ENCODE data around the gene MACIR. TPM values are rescaled to one million over a fixed set of nuclear protein-coding genes. Genes with fewer than 3 reads are reported as not detected.
"Not testable (repeated sequence)": the region's sequence is repeated elsewhere in the genome, so short reads cannot be mapped to it uniquely, and the experiment has no call there.

Gene MACIR
- total RNA-seq (2012; rRNA removed) = 7.1 and 8.7 TPM in 2 replicates

GRCh38 chr5:103258368-103258956 is at the start of gene MACIR:
Gene MACIR, plus strand, starts transcription at chr5:103258763. Its CDS starts 17,157 bp downstream, at chr5:103275920.
- Histone ChIP-seq H3K4me1 (ENCODE audit: control insufficient read depth, insufficient read depth, low read length) (peaks cover 21% of the 10 kb centered on the region), H3K36me3 (ENCODE audit: insufficient read depth, low read length) (no peaks in the 10 kb centered on the region), H3K9me3 (replicated peaks; ENCODE audit: low read length) (no peaks in the 10 kb centered on the region), H3K27me3 (ENCODE audit: control insufficient read depth, insufficient read depth, low read length) (no peaks in the 10 kb centered on the region), H3K9ac (ENCODE audit: low read depth, low read length) (peak within 1 kb of the TSS; percentile 95), H3K4me2 (ENCODE audit: low read length) (peak within 1 kb of the TSS; percentile 84), H3K4me3 (ENCODE audit: low read length) (peak within 1 kb of the TSS; percentile 100)

- no peaks in the 10 kb centered on the region for H3K9me3 ChIP-seq (replicated peaks; ENCODE audit: low read length)
- H3K4me3 ChIP-seq (ENCODE audit: low read length) = no peak overlapping the region
- H3K4me2 ChIP-seq (ENCODE audit: low read length) = no peak overlapping the region
- peaks cover 6% of the 10 kb centered on the region for H3K36me3 ChIP-seq (ENCODE audit: insufficient read depth, low read length)
- no peaks in the 10 kb centered on the region for H3K27me3 ChIP-seq (ENCODE audit: control insufficient read depth, insufficient read depth, low read length)
- peaks cover 11% of the 10 kb centered on the region for H3K4me1 ChIP-seq (ENCODE audit: control insufficient read depth, insufficient read depth, low read length)
- H3K9ac ChIP-seq (ENCODE audit: low read depth, low read length) = no peak overlapping the region
Measured at GRCh38 chr5:103209065-103209464, 49.5 kb upstream of the MACIR start.

GRCh38 chr5:103210952-103211351 is 47.6 kb upstream of the MACIR start:
- Histone ChIP-seq H3K4me3 (ENCODE audit: low read length) (no peak overlapping the region), H3K27me3 (ENCODE audit: control insufficient read depth, insufficient read depth, low read length) (no peaks in the 10 kb centered on the region), H3K9me3 (replicated peaks; ENCODE audit: low read length) (no peaks in the 10 kb centered on the region), H3K9ac (ENCODE audit: low read depth, low read length) (no peak overlapping the region), H3K4me1 (ENCODE audit: control insufficient read depth, insufficient read depth, low read length) (peaks cover 14% of the 10 kb centered on the region), H3K36me3 (ENCODE audit: insufficient read depth, low read length) (peaks cover 6% of the 10 kb centered on the region), H3K4me2 (ENCODE audit: low read length) (no peak overlapping the region)

GRCh38 chr5:103211576-103212561 is 46.7 kb upstream of the MACIR start:
- Histone ChIP-seq H3K9ac (ENCODE audit: low read depth, low read length) (no peak overlapping the region), H3K4me1 (ENCODE audit: control insufficient read depth, insufficient read depth, low read length) (peaks cover 18% of the 10 kb centered on the region), H3K4me3 (ENCODE audit: low read length) (no peak overlapping the region), H3K4me2 (ENCODE audit: low read length) (no peak overlapping the region), H3K36me3 (ENCODE audit: insufficient read depth, low read length) (peaks cover 2% of the 10 kb centered on the region), H3K9me3 (replicated peaks; ENCODE audit: low read length) (no peaks in the 10 kb centered on the region), H3K27me3 (ENCODE audit: control insufficient read depth, insufficient read depth, low read length) (no peaks in the 10 kb centered on the region)

- H3K4me3 ChIP-seq (ENCODE audit: low read length) = no peak overlapping the region
- no peaks in the 10 kb centered on the region for H3K27me3 ChIP-seq (ENCODE audit: control insufficient read depth, insufficient read depth, low read length)
- no peaks in the 10 kb centered on the region for H3K36me3 ChIP-seq (ENCODE audit: insufficient read depth, low read length)
- H3K9me3 ChIP-seq (replicated peaks; ENCODE audit: low read length) = no peaks in the 10 kb centered on the region
- H3K4me2 ChIP-seq (ENCODE audit: low read length) = no peak overlapping the region
- H3K9ac ChIP-seq (ENCODE audit: low read depth, low read length) = no peak overlapping the region
- H3K4me1 ChIP-seq (ENCODE audit: control insufficient read depth, insufficient read depth, low read length) = peaks cover 11% of the 10 kb centered on the region
Measured at GRCh38 chr5:103216137-103216536, 42.4 kb upstream of the MACIR start.

GRCh38 chr5:103216697-103217096 is 41.9 kb upstream of the MACIR start:
- Histone ChIP-seq H3K4me2 (ENCODE audit: low read length) (no peak overlapping the region), H3K36me3 (ENCODE audit: insufficient read depth, low read length) (no peaks in the 10 kb centered on the region), H3K27me3 (ENCODE audit: control insufficient read depth, insufficient read depth, low read length) (no peaks in the 10 kb centered on the region), H3K9ac (ENCODE audit: low read depth, low read length) (no peak overlapping the region), H3K4me3 (ENCODE audit: low read length) (no peak overlapping the region), H3K9me3 (replicated peaks; ENCODE audit: low read length) (no peaks in the 10 kb centered on the region), H3K4me1 (ENCODE audit: control insufficient read depth, insufficient read depth, low read length) (peaks cover 11% of the 10 kb centered on the region)

GRCh38 chr5:103217101-103217500 is 41.5 kb upstream of the MACIR start:
- no peak overlapping the region for H3K4me3 ChIP-seq (ENCODE audit: low read length)
- H3K9me3 ChIP-seq (replicated peaks; ENCODE audit: low read length) = no peaks in the 10 kb centered on the region
- no peaks in the 10 kb centered on the region for H3K36me3 ChIP-seq (ENCODE audit: insufficient read depth, low read length)
- H3K9ac ChIP-seq (ENCODE audit: low read depth, low read length) = no peak overlapping the region
- H3K27me3 ChIP-seq (ENCODE audit: control insufficient read depth, insufficient read depth, low read length) = no peaks in the 10 kb centered on the region
- H3K4me2 ChIP-seq (ENCODE audit: low read length) = no peak overlapping the region
- H3K4me1 ChIP-seq (ENCODE audit: control insufficient read depth, insufficient read depth, low read length) = peaks cover 8% of the 10 kb centered on the region

GRCh38 chr5:103218164-103218563 is 40.4 kb upstream of the MACIR start:
- no peak overlapping the region for H3K4me3 ChIP-seq (ENCODE audit: low read length)
- H3K9ac ChIP-seq (ENCODE audit: low read depth, low read length) = no peak overlapping the region
- no peak overlapping the region for H3K4me2 ChIP-seq (ENCODE audit: low read length)
- no peaks in the 10 kb centered on the region for H3K36me3 ChIP-seq (ENCODE audit: insufficient read depth, low read length)
- peaks cover 8% of the 10 kb centered on the region for H3K4me1 ChIP-seq (ENCODE audit: control insufficient read depth, insufficient read depth, low read length)
- no peaks in the 10 kb centered on the region for H3K27me3 ChIP-seq (ENCODE audit: control insufficient read depth, insufficient read depth, low read length)
- no peaks in the 10 kb centered on the region for H3K9me3 ChIP-seq (replicated peaks; ENCODE audit: low read length)

- not testable (repeated sequence) for H3K4me3 ChIP-seq (ENCODE audit: low read length); H3K36me3 ChIP-seq (ENCODE audit: insufficient read depth, low read length); H3K4me2 ChIP-seq (ENCODE audit: low read length); H3K9ac ChIP-seq (ENCODE audit: low read depth, low read length); H3K4me1 ChIP-seq (ENCODE audit: control insufficient read depth, insufficient read depth, low read length); H3K27me3 ChIP-seq (ENCODE audit: control insufficient read depth, insufficient read depth, low read length); H3K9me3 ChIP-seq (replicated peaks; ENCODE audit: low read length)
Measured at GRCh38 chr5:103219074-103219473, 39.5 kb upstream of the MACIR start.

- H3K9me3 ChIP-seq (replicated peaks; ENCODE audit: low read length) = no peaks in the 10 kb centered on the region
Measured at GRCh38 chr5:103223031-103223955, 35.3 kb upstream of the MACIR start.

More at GRCh38 chr5:103223031-103223955, 35.3 kb upstream of the MACIR start:
- no peak overlapping the region for H3K4me3 ChIP-seq (ENCODE audit: low read length)
- no peaks in the 10 kb centered on the region for H3K27me3 ChIP-seq (ENCODE audit: control insufficient read depth, insufficient read depth, low read length)
- no peak overlapping the region for H3K9ac ChIP-seq (ENCODE audit: low read depth, low read length)
- no peak overlapping the region for H3K4me2 ChIP-seq (ENCODE audit: low read length)
- H3K4me1 ChIP-seq (ENCODE audit: control insufficient read depth, insufficient read depth, low read length) = peaks cover 3% of the 10 kb centered on the region
- H3K36me3 ChIP-seq (ENCODE audit: insufficient read depth, low read length) = no peaks in the 10 kb centered on the region

Data from skeletal muscle satellite cell (primary cell).